ENCODE measurements around the gene INVS. TPM values are rescaled to one million over a fixed set of nuclear protein-coding genes. Genes with fewer than 3 reads are reported as not detected.

INVS gene
- total and polyA plus RNA-seq, 5 donors, result 3.0 to 10.1 (median 9.2) TPM

GRCh38 chr9:100099722-100100042, 639 bp downstream of the INVS start:
- Histone ChIP-seq H3K4me3 (ENCODE audit: low read length) (peak overlapping the region; percentile 62), H3K9me3 (ENCODE audit: control insufficient read depth, low read length) (no peaks in the 10 kb centered on the region), H3K27me3 (ENCODE audit: control insufficient read depth, insufficient read depth) (no peaks in the 10 kb centered on the region), H3K4me1 (ENCODE audit: control insufficient read depth, insufficient read depth, low read length) (no peaks in the 10 kb centered on the region), H3K27ac (ENCODE audit: low read length) (peak overlapping the region; percentile 63)
- ATAC-seq (peak; percentile 1 to 11), DNase-seq (peak; percentile 22 to 52 (median 33))
- intact Hi-C loops (cut with DNase I), result loop anchor here in 2 of 4 donors (5.0 to 10.0 kb wide), 2 partner anchors 72 to 275 kb away; partner anchors contain the start of gene NR4A3 (in 1 of the 2)
- WGBS, result 7% methylated on average over 10 of the region's 10 CpGs

- no peaks in the 10 kb centered on the region for H3K27me3 ChIP-seq (ENCODE audit: control insufficient read depth, insufficient read depth)
- DNase-seq, result no peak
- ATAC-seq, result no peak
- 53% methylated on average over 2 of the region's 2 CpGs for WGBS
- H3K4me1 ChIP-seq (ENCODE audit: control insufficient read depth, insufficient read depth, low read length), result no peaks in the 10 kb centered on the region
- H3K27ac ChIP-seq (ENCODE audit: low read length), result peak overlapping the region; percentile 51
- no peaks in the 10 kb centered on the region for H3K9me3 ChIP-seq (ENCODE audit: control insufficient read depth, low read length)
- H3K4me3 ChIP-seq (ENCODE audit: low read length), result peak overlapping the region; percentile 62
- intact Hi-C loops (cut with DNase I), result no loop called here
These were observed 1.2 kb downstream of the INVS start for GRCh38 chr9:100100146-100100667.

- ATAC-seq, result no peak
- intact Hi-C loops (cut with DNase I), result no loop called here
- no peaks in the 10 kb centered on the region for H3K9me3 ChIP-seq (ENCODE audit: control insufficient read depth, low read length)
- H3K27me3 ChIP-seq (ENCODE audit: control insufficient read depth, insufficient read depth), result no peaks in the 10 kb centered on the region
- no peak for DNase-seq
- H3K27ac ChIP-seq (ENCODE audit: low read length), result no peak overlapping the region
- H3K4me1 ChIP-seq (ENCODE audit: control insufficient read depth, insufficient read depth, low read length), result no peaks in the 10 kb centered on the region
- H3K4me3 ChIP-seq (ENCODE audit: low read length), result no peak overlapping the region
- WGBS, result 77% methylated on average over 6 of the region's 6 CpGs
These were observed 2.6 kb downstream of the INVS start for GRCh38 chr9:100101608-100102007.

DNA sequence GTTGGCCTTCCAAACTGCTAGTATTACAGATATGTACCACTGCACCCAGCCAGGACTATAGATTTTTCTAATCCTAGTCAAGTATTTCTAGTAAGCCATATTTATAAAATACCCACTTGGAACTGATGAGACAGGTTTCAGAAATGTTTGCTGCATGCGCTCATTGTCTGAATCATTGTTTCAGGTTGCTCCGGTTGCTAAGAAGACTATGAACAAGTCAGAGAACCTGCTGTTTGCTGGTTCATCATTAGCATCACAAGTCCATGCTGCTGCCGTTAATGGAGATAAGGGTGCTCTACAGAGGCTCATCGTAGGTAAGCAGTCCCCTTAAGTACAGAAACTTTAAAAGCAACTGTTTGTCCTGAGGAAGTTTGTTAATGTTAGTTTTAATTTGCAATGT, 5.3 kb downstream of the INVS start:
- ATAC-seq, result no peak
- H3K27me3 ChIP-seq (ENCODE audit: control insufficient read depth, insufficient read depth), result no peaks in the 10 kb centered on the region
- 86% methylated on average over 4 of the region's 4 CpGs for WGBS
- H3K9me3 ChIP-seq (ENCODE audit: control insufficient read depth, low read length), result no peaks in the 10 kb centered on the region
- H3K4me1 ChIP-seq (ENCODE audit: control insufficient read depth, insufficient read depth, low read length), result no peaks in the 10 kb centered on the region
- DNase-seq, result no peak
- no peak overlapping the region for H3K27ac ChIP-seq (ENCODE audit: low read length)
- no peak overlapping the region for H3K4me3 ChIP-seq (ENCODE audit: low read length)
- intact Hi-C loops (cut with DNase I), result no loop called here

DNA sequence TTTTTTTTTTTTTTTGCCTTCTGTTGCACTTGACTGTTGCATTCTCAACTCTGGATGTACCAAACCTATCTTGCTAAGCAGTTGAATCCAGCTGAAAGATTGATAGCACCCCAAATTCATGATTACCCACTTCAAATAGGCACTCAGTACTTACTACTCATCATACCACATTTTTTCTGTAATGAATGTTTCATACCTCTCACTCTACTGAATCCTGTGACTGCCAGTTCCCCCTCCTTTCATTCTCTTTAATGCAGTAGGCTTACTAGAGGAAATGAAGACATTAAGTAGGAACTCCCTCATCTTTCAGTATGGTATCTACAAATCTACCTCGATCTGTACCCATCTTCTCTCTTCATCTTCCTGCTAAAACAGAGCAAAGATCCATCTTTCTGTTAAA, 6.8 kb downstream of the INVS start:
- Histone ChIP-seq H3K4me1 (ENCODE audit: control insufficient read depth, insufficient read depth, low read length) (no peaks in the 10 kb centered on the region), H3K27ac (ENCODE audit: low read length) (no peak overlapping the region), H3K9me3 (ENCODE audit: control insufficient read depth, low read length) (no peaks in the 10 kb centered on the region), H3K4me3 (ENCODE audit: low read length) (no peak overlapping the region), H3K27me3 (ENCODE audit: control insufficient read depth, insufficient read depth) (no peaks in the 10 kb centered on the region)
- intact Hi-C loops (cut with DNase I), result no loop called here
- no peak for DNase-seq
- WGBS, result 40% methylated on average over 1 of the region's 1 CpG
- ATAC-seq, result no peak

GRCh38 chr9:100106616-100107015, 7.6 kb downstream of the INVS start:
- intact Hi-C loops (cut with DNase I), result no loop called here
- Histone ChIP-seq H3K27me3 (ENCODE audit: control insufficient read depth, insufficient read depth) (no peaks in the 10 kb centered on the region), H3K4me3 (ENCODE audit: low read length) (no peak overlapping the region), H3K9me3 (ENCODE audit: control insufficient read depth, low read length) (no peaks in the 10 kb centered on the region), H3K27ac (ENCODE audit: low read length) (no peak overlapping the region), H3K4me1 (ENCODE audit: control insufficient read depth, insufficient read depth, low read length) (no peaks in the 10 kb centered on the region)
- WGBS, result 79% methylated on average over 2 of the region's 2 CpGs
- DNase-seq (no peak), ATAC-seq (no peak)

- DNase-seq (no peak), ATAC-seq (no peak)
- WGBS, result 48% methylated on average over 2 of the region's 2 CpGs
- Histone ChIP-seq H3K9me3 (ENCODE audit: control insufficient read depth, low read length) (no peaks in the 10 kb centered on the region), H3K4me3 (ENCODE audit: low read length) (no peak overlapping the region), H3K27me3 (ENCODE audit: control insufficient read depth, insufficient read depth) (no peaks in the 10 kb centered on the region), H3K4me1 (ENCODE audit: control insufficient read depth, insufficient read depth, low read length) (no peaks in the 10 kb centered on the region), H3K27ac (ENCODE audit: low read length) (no peak overlapping the region)
- intact Hi-C loops (cut with DNase I), result no loop called here
These were observed 9.5 kb downstream of the INVS start for GRCh38 chr9:100108559-100108958.

DNA sequence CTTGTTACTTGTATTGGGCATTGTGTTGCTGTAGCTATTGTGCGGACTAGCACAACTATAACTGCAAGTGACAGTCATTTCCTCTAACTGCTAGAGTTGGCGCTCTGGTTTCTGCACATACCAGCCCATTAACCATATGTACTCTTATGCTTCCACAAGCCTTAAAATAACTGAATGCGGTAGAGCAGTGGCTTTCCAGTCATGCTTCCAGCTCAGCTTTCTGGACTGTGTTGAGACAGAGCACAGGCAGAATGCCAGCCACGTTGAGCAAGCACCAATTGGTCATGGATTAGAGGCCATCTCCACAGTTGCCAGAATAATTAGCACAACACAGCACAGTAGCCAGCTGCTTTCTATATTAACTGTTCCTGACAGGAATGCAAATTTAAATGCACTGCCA, 12.2 kb downstream of the INVS start:
- Histone ChIP-seq H3K27me3 (ENCODE audit: control insufficient read depth, insufficient read depth) (no peaks in the 10 kb centered on the region), H3K4me3 (ENCODE audit: low read length) (no peak overlapping the region), H3K9me3 (ENCODE audit: control insufficient read depth, low read length) (no peaks in the 10 kb centered on the region), H3K27ac (ENCODE audit: low read length) (no peak overlapping the region), H3K4me1 (ENCODE audit: control insufficient read depth, insufficient read depth, low read length) (no peaks in the 10 kb centered on the region)
- WGBS, result 32% methylated on average over 4 of the region's 4 CpGs
- intact Hi-C loops (cut with DNase I), result no loop called here
- ATAC-seq (peak; percentile 97 to 99), DNase-seq (peak; percentile 91 to 96 (median 91))

DNA sequence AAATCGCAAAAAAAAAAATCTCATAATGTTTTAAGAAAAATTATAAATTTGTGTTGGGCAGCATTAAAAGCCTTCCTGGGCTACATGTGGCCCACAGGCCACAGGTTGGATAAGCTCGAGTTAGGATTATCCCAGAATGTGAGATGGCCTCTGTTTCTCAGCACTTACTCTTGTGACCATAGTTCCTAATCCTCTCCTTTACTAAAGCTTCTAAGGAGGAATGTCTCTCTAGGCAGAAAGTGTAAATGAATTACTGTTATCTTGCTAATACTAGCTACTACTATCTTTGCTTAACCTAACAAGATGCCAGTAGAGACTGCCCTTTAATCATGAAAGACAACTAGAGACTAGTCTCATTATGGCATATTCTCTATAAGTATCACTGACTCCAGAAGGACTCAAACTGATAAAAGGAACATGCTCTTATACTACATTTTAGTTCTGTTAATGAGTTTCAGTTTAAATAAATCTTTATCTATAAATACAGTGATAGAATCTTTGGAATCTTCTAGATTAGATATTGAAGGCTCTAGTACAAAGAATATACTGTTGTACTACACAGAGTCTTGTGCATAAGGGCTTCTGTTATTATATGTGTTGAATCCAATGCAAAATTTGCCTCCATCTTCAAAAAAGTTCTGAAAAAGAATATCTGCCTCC, 13.8 kb downstream of the INVS start:
- no peak overlapping the region for H3K27ac ChIP-seq (ENCODE audit: low read length)
- H3K9me3 ChIP-seq (ENCODE audit: control insufficient read depth, low read length), result no peaks in the 10 kb centered on the region
- intact Hi-C loops (cut with DNase I), result no loop called here
- no peak for ATAC-seq
- H3K4me1 ChIP-seq (ENCODE audit: control insufficient read depth, insufficient read depth, low read length), result no peaks in the 10 kb centered on the region
- H3K4me3 ChIP-seq (ENCODE audit: low read length), result no peak overlapping the region
- no peak for DNase-seq
- H3K27me3 ChIP-seq (ENCODE audit: control insufficient read depth, insufficient read depth), result no peaks in the 10 kb centered on the region
- WGBS, result 96% methylated on average over 2 of the region's 2 CpGs

DNA sequence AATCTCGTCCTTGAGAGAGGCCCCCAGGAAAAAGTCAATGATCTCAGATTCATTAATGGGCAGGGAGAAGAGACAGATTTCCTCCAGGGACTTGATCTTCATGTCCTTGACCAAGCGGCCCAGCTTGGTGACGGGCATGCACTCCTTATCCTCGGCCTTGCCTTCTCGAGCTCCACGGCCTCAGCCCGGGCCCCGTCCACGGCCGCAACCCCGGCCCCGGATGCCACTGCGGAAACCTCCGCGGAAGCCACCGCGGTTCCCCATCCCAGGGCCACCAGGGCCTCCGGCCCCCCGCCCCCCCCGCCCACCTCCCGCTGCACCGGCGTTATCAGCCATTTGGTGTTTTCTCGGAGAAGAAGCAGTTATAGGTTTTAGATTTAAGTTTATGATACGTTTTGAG, 18.3 kb downstream of the INVS start:
- Histone ChIP-seq H3K27me3 (ENCODE audit: control insufficient read depth, insufficient read depth) (no peaks in the 10 kb centered on the region), H3K4me1 (ENCODE audit: control insufficient read depth, insufficient read depth, low read length) (no peaks in the 10 kb centered on the region), H3K27ac (ENCODE audit: low read length) (no peak overlapping the region), H3K4me3 (ENCODE audit: low read length) (no peak overlapping the region), H3K9me3 (ENCODE audit: control insufficient read depth, low read length) (no peaks in the 10 kb centered on the region)
- ATAC-seq (no peak), DNase-seq (peak in 1 of 3 donors; percentile 63)
- intact Hi-C loops (cut with DNase I), result no loop called here
- WGBS, result 98% methylated on average over 25 of the region's 25 CpGs

- no peaks in the 10 kb centered on the region for H3K4me1 ChIP-seq (ENCODE audit: control insufficient read depth, insufficient read depth, low read length)
- intact Hi-C loops (cut with DNase I), result no loop called here
- H3K27ac ChIP-seq (ENCODE audit: low read length), result no peak overlapping the region
- H3K4me3 ChIP-seq (ENCODE audit: low read length), result no peak overlapping the region
- WGBS, result 95% methylated on average over 2 of the region's 2 CpGs
- H3K27me3 ChIP-seq (ENCODE audit: control insufficient read depth, insufficient read depth), result no peaks in the 10 kb centered on the region
- ATAC-seq, result no peak
- H3K9me3 ChIP-seq (ENCODE audit: control insufficient read depth, low read length), result no peaks in the 10 kb centered on the region
- no peak for DNase-seq
These were observed 21.2 kb downstream of the INVS start for GRCh38 chr9:100120286-100120685.

DNA sequence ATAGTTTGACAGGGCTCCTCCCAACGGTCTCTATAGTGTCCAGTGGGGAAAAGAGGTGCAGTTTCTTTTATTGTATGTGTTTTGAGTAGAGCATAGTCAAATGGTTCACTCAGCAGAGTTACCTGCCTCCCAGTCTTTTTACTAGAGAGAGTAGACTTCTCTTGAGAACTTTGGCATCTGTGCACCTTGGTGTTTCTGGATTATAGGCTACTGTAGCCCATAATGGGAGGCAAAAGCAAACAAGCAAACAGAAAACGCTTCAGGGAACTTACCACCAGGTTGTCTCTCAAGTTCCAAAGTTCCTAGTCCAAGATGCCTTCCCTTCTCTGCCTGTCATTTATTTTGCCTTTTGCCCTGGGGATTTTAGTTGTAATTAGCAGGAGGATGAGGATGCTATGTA, 26.2 kb downstream of the INVS start:
- 93% methylated on average over 2 of the region's 2 CpGs for WGBS
- H3K4me1 ChIP-seq (ENCODE audit: control insufficient read depth, insufficient read depth, low read length), result no peaks in the 10 kb centered on the region
- H3K27ac ChIP-seq (ENCODE audit: low read length), result no peak overlapping the region
- no peaks in the 10 kb centered on the region for H3K27me3 ChIP-seq (ENCODE audit: control insufficient read depth, insufficient read depth)
- no peaks in the 10 kb centered on the region for H3K9me3 ChIP-seq (ENCODE audit: control insufficient read depth, low read length)
- H3K4me3 ChIP-seq (ENCODE audit: low read length), result no peak overlapping the region
- DNase-seq (no peak), ATAC-seq (no peak)
- intact Hi-C loops (cut with DNase I), result no loop called here
